Thoracic aorta (tissue), 2 donors: ENCODE data around the gene CYP26A1. TPM values are rescaled to one million over a fixed set of nuclear protein-coding genes. Genes with fewer than 3 reads are reported as not detected.

Experiments
- ATAC-seq: fragments of 150-250 bp; one replicate; pipeline ENCODE4 v1.8.0; 2017; ENCODE audit warnings: low read depth; ENCODE audit not compliant: insufficient number of reproducible peaks, low FRiP score
- DNase-seq: peaks from one replicate; pipeline ENCODE4 v3.0.0-alpha.2; 2020; ENCODE audit warnings: low spot score
- H3K27ac ChIP-seq, 2 donors: fragments of 200-600 bp; sonication (generic); 1 replicate in 1 of 2; 2 replicates in 1 of 2; pipeline ENCODE4 v1.5.1; 2016; ENCODE audit warnings: mild to moderate bottlenecking in 2 of 2, moderate library complexity in 2 of 2
- H3K27me3 ChIP-seq: fragments of 200-600 bp; sonication (generic); replicated peaks from 2 replicates; pipeline ENCODE4 v1.6.0; 2016; ENCODE audit warnings: mild to moderate bottlenecking; ENCODE audit not compliant: insufficient read depth
- H3K36me3 ChIP-seq: fragments of 200-600 bp; sonication (generic); one replicate; pipeline ENCODE4 v1.5.1; 2016
- H3K4me1 ChIP-seq, 2 donors: fragments of 200-600 bp; sonication (generic); 1 replicate in 1 of 2; 2 replicates in 1 of 2; pipeline versions ENCODE4 v1.5.1 to v1.6.0; 2016; ENCODE audit warnings: low read depth in 2 of 2, mild to moderate bottlenecking in 1 of 2; ENCODE audit not compliant: control insufficient read depth in 1 of 2
- H3K4me3 ChIP-seq: fragments of 200-600 bp; sonication (generic); 2 replicates; pipeline ENCODE4 v1.5.1; 2016; ENCODE audit warnings: mild to moderate bottlenecking
- H3K9me3 ChIP-seq: fragments of 200-600 bp; sonication (generic); 2 replicates; pipeline ENCODE4 v1.5.1; 2016
- total RNA-seq, 2 donors: library from RNA; depleted of rRNA; stranded (reverse); fragments of >200 nt; gene quantifications; one replicate each; pipeline versions ENCODE4 v1.1.0 to v1.2.3, GENCODE V29; 2016
- TF ChIP-seq, protein P1 (sequence below): fragments of 200-600 bp; sonication (generic); IDR thresholded peaks from one replicate; pipeline ENCODE4 v1.5.1; 2019; ENCODE audit warnings: antibody characterized with exemption

CYP26A1 gene
- total RNA-seq, 2 donors from 2014 or later = not detected

DNA sequence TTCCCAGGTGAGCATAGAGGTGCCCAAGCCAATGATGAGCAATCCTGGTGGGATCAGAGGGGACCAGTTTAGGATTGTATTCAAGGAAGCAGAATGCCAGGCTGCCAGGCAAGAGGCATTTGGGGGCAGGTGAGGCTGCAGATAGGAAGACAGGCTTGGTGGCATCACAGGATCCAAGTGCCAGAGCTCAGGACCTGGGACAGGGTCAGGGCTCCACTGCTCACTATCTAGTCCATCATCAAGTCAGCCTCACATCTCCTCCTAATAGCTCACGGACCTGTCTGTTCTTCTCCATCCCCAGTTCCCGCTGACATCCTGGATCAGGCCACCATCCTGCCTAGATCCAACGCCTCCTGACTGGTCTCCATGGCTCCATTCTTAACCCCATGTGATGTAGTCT is 47.6 kb downstream of the CYP26A1 start:
- Histone ChIP-seq H3K4me1 (no peaks in the 10 kb centered on the region), H3K9me3 (peaks cover 2% of the 10 kb centered on the region), H3K36me3 (no peaks in the 10 kb centered on the region), H3K4me3 (no peak overlapping the region), H3K27me3 (no peaks in the 10 kb centered on the region), H3K27ac (no peak overlapping the region)
- no peak for ATAC-seq
- TF ChIP-seq, protein P1, sequence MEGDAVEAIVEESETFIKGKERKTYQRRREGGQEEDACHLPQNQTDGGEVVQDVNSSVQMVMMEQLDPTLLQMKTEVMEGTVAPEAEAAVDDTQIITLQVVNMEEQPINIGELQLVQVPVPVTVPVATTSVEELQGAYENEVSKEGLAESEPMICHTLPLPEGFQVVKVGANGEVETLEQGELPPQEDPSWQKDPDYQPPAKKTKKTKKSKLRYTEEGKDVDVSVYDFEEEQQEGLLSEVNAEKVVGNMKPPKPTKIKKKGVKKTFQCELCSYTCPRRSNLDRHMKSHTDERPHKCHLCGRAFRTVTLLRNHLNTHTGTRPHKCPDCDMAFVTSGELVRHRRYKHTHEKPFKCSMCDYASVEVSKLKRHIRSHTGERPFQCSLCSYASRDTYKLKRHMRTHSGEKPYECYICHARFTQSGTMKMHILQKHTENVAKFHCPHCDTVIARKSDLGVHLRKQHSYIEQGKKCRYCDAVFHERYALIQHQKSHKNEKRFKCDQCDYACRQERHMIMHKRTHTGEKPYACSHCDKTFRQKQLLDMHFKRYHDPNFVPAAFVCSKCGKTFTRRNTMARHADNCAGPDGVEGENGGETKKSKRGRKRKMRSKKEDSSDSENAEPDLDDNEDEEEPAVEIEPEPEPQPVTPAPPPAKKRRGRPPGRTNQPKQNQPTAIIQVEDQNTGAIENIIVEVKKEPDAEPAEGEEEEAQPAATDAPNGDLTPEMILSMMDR = no peak
- no peak for DNase-seq

GRCh38 chr10:93123766-93124165 is 50.1 kb downstream of the CYP26A1 start:
- no peak overlapping the region for H3K4me3 ChIP-seq
- peaks cover 7% of the 10 kb centered on the region for H3K9me3 ChIP-seq
- H3K27ac ChIP-seq = no peak overlapping the region
- H3K4me1 ChIP-seq = no peaks in the 10 kb centered on the region
- no peak for DNase-seq
- no peaks in the 10 kb centered on the region for H3K36me3 ChIP-seq
- TF ChIP-seq, protein P1 = no peak
- ATAC-seq = no peak
- H3K27me3 ChIP-seq = no peaks in the 10 kb centered on the region

- ATAC-seq (no peak), DNase-seq (no peak)
- Histone ChIP-seq H3K4me1 (no peaks in the 10 kb centered on the region), H3K9me3 (peaks cover 7% of the 10 kb centered on the region), H3K36me3 (no peaks in the 10 kb centered on the region), H3K27me3 (no peaks in the 10 kb centered on the region), H3K4me3 (no peak overlapping the region), H3K27ac (no peak overlapping the region)
- TF ChIP-seq, protein P1 = no peak
These were observed 51.1 kb downstream of the CYP26A1 start for GRCh38 chr10:93124580-93125318.

DNA sequence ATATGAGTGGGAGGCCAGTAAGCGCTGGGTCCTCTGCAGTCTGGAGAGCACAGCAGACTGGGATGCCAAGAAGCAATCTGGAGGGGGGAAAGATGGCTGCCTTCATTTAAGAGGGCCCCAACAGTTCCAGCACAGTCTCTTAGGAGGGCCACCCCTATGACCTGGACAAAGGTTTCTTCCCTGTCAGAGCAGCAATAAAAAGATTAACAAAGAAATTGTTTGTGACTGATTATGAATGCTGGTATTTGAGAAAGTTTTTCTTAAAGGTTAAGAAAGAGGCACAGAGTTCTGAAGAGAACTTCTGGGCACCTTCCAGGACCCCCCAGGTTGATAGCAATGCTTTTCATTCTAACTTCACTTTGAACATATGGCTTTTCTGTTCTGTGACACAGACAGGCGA is 52.3 kb downstream of the CYP26A1 start:
- Histone ChIP-seq H3K4me1 (no peaks in the 10 kb centered on the region), H3K27me3 (no peaks in the 10 kb centered on the region), H3K4me3 (no peak overlapping the region), H3K36me3 (no peaks in the 10 kb centered on the region), H3K27ac (no peak overlapping the region), H3K9me3 (peaks cover 7% of the 10 kb centered on the region)
- no peak for DNase-seq
- ATAC-seq = no peak
- TF ChIP-seq, protein P1 = no peak

DNA sequence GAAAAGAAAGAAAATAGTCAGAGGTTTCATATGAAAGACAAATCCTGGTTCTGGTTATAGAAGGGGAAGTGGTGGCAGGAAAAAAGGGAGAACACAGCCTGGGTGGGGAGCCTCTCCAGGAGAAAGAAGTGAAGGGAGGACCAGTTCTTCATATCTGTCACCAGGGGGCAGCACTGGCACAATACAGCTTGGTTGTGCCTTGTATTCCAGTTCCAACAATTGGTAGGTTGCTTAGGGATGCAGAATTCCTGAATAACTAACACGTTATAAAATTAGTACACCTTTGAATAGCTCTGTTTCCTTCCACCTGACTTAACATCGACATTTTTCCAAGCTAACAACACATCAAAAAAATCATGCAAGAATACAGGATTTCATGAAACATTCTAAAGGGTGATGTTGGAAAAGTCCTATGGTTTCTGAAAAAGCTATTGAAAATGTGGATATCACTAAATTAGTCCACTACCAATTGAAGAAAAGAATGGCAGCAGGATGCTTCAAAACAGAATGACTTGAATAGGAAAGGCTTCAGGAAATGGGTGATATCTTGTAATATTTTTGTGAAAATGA is 52.9 kb downstream of the CYP26A1 start:
- ATAC-seq (no peak), DNase-seq (no peak)
- Histone ChIP-seq H3K36me3 (no peaks in the 10 kb centered on the region), H3K4me1 (no peaks in the 10 kb centered on the region), H3K27me3 (no peaks in the 10 kb centered on the region), H3K9me3 (peaks cover 7% of the 10 kb centered on the region), H3K4me3 (no peak overlapping the region), H3K27ac (no peak overlapping the region)
- TF ChIP-seq, protein P1 = no peak

Other genes starting within 250 kb of the CYP26A1 start
- 10 to 100 TPM; 13.3 to 16.8 TPM for gene EXOC6, start 225.4 kb upstream of the CYP26A1 start, total RNA-seq
- gene CYP26C1, start 13.1 kb upstream of the CYP26A1 start, total RNA-seq = under 1 TPM in 1 of 2 donors, not detected in 1; 0.35 TPM